GM23338 (cell line): ENCODE results near the gene SLC25A25. TPM values are rescaled to one million over a fixed set of nuclear protein-coding genes. Genes with fewer than 3 reads are reported as not detected.

Source experiments
- ATAC-seq: fragments of 200-7000 bp; cut with Tn5 transposase; 3 replicates; pipeline ENCODE4 v1.9.1; 2020
- DNase-seq: peaks from one replicate; pipeline ENCODE4 v3.0.0-alpha.2; 2015; ENCODE audit warnings: low spot score
- H2AFZ ChIP-seq: fragments of 200-600 bp; sonication (generic); 2 replicates; pipeline ENCODE4 v1.8.0; 2016; ENCODE audit warnings: antibody characterized with exemption, mild to moderate bottlenecking, moderate library complexity
- H3F3A ChIP-seq: fragments of 200-600 bp; sonication (generic); replicated peaks from 2 replicates; pipeline ENCODE4 v1.8.0; 2017; ENCODE audit warnings: antibody characterized with exemption, mixed run types, low read depth
- H3K27ac ChIP-seq: fragments of 200-600 bp; sonication (generic); 2 replicates; pipeline ENCODE4 v1.6.1; 2016; ENCODE audit warnings: low read depth
- H3K27me3 ChIP-seq: fragments of 200-600 bp; sonication (generic); 2 replicates; pipeline ENCODE4 v1.8.0; 2016; ENCODE audit warnings: mild to moderate bottlenecking, mixed run types, moderate library complexity; ENCODE audit not compliant: insufficient read depth
- H3K36me3 ChIP-seq: fragments of 200-600 bp; sonication (generic); 2 replicates; pipeline ENCODE4 v1.8.0; 2016; ENCODE audit warnings: mild to moderate bottlenecking; ENCODE audit not compliant: insufficient read depth
- H3K4me1 ChIP-seq: fragments of 200-600 bp; sonication (generic); 2 replicates; pipeline ENCODE4 v1.8.0; 2016; ENCODE audit warnings: mild to moderate bottlenecking, moderate library complexity; ENCODE audit not compliant: insufficient read depth
- H3K4me2 ChIP-seq: fragments of 200-600 bp; sonication (generic); 2 replicates; pipeline ENCODE4 v1.7.1; 2017; ENCODE audit warnings: mixed run types
- H3K4me3 ChIP-seq: fragments of 200-600 bp; sonication (generic); 2 replicates; pipeline ENCODE4 v1.6.1; 2016; ENCODE audit warnings: mixed run types
- H3K79me2 ChIP-seq: fragments of 200-600 bp; sonication (generic); replicated peaks from 2 replicates; pipeline ENCODE4 v1.8.0; 2017; ENCODE audit warnings: mild to moderate bottlenecking; ENCODE audit not compliant: insufficient read depth
- H3K9me2 ChIP-seq: fragments of 200-600 bp; sonication (generic); 2 replicates; pipeline ENCODE4 v1.8.0; 2017; ENCODE audit not compliant: insufficient read depth
- H4K20me1 ChIP-seq: fragments of 200-600 bp; sonication (generic); replicated peaks from 2 replicates; pipeline ENCODE4 v1.8.0; 2017; ENCODE audit warnings: mild to moderate bottlenecking; ENCODE audit not compliant: insufficient read depth
- H3K27ac Mint-ChIP-seq: 2 replicates; pipeline ENCODE4 v1.8.0; 2020; ENCODE audit warnings: inconsistent platforms, mild to moderate bottlenecking, moderate library complexity, mixed read lengths
- H3K27me3 Mint-ChIP-seq: 3 replicates; pipeline ENCODE4 v1.8.0; 2022; ENCODE audit warnings: low read depth, mild to moderate bottlenecking, moderate library complexity, mixed read lengths, inconsistent platforms; ENCODE audit not compliant: insufficient read depth, poor library complexity
- H3K36me3 Mint-ChIP-seq: 3 replicates; pipeline ENCODE4 v1.8.0; 2021; ENCODE audit warnings: low read depth, mild to moderate bottlenecking, inconsistent platforms, moderate library complexity, mixed read lengths
- H3K4me1 Mint-ChIP-seq: 3 replicates; pipeline ENCODE4 v1.8.0; 2020; ENCODE audit warnings: mild to moderate bottlenecking, inconsistent platforms, mixed read lengths
- H3K4me3 Mint-ChIP-seq: 3 replicates; pipeline ENCODE4 v1.8.0; 2021; ENCODE audit warnings: moderate library complexity, mild to moderate bottlenecking, inconsistent platforms, mixed read lengths
- H3K9me3 Mint-ChIP-seq: 3 replicates; pipeline ENCODE4 v1.8.0; 2020; ENCODE audit warnings: moderate library complexity, mild to moderate bottlenecking, inconsistent platforms, mixed read lengths
- CREB1 ChIP-seq: fragments of 250-450 bp; sonication (Bioruptor Pico); IDR thresholded peaks from 2 replicates; pipeline ENCODE4 v1.5.0; 2020; ENCODE audit warnings: low read depth, mild to moderate bottlenecking, moderate library complexity
- CTCF ChIP-seq, 2 experiments: fragments of 200-600 bp in 1 of 2; sonication (generic) in 1 of 2; conservative IDR thresholded peaks; 2 replicates each; pipeline versions ENCODE4 v1.5.1 to v1.6.1; 2016 to 2017; ENCODE audit warnings: antibody characterized with exemption in 2 of 2, low read depth in 2 of 2, mild to moderate bottlenecking in 2 of 2, moderate library complexity in 1 of 2
- EZH2 ChIP-seq: fragments of 200-600 bp; sonication (generic); IDR thresholded peaks from one replicate; pipeline ENCODE4 v1.8.0; 2017; ENCODE audit warnings: antibody characterized with exemption, mild to moderate bottlenecking, low read depth; ENCODE audit not compliant: unreplicated experiment
- EZH2phosphoT487 ChIP-seq: fragments of 200-600 bp; sonication (generic); IDR thresholded peaks from one replicate; pipeline ENCODE4 v1.8.1; 2018; ENCODE audit warnings: antibody characterized with exemption; ENCODE audit not compliant: unreplicated experiment
- JUNB ChIP-seq: IDR thresholded peaks from one replicate; pipeline ENCODE4 v1.6.1; 2016; ENCODE audit warnings: antibody characterized with exemption; ENCODE audit not compliant: unreplicated experiment
- NANOG ChIP-seq: IDR thresholded peaks from 2 replicates; pipeline ENCODE4 v1.6.1; 2016; ENCODE audit warnings: antibody characterized with exemption, borderline replicate concordance
- POLR2AphosphoS5 ChIP-seq: IDR thresholded peaks from 2 replicates; pipeline ENCODE4 v1.6.1; 2016; ENCODE audit warnings: antibody characterized with exemption, low read depth
- ZNF114 ChIP-seq: fragments of 250-450 bp; sonication (Bioruptor Pico); IDR thresholded peaks from 2 replicates; pipeline ENCODE4 v1.5.0; 2020; ENCODE audit warnings: mild to moderate bottlenecking, moderate library complexity
- ZNF462 ChIP-seq: fragments of 250-450 bp; sonication (Bioruptor Pico); IDR thresholded peaks from 2 replicates; pipeline ENCODE4 v1.5.0; 2020; ENCODE audit warnings: mild to moderate bottlenecking, moderate library complexity
- polyA plus RNA-seq: library from polyadenylated mRNA; unstranded; fragments of >200 nt; fragmentation: Nextera tagmentation; extraction: Ambion mirVana; gene quantifications from 2 replicates; pipeline ENCODE4 v1.2.1, GENCODE V29; 2016
- total RNA-seq: library from RNA; depleted of rRNA; stranded (reverse); fragments of >200 nt; shearing (Covaris generic); gene quantifications from 2 replicates; pipeline ENCODE4 v1.2.3, GENCODE V29; 2014

Gene SLC25A25
- total and polyA plus RNA-seq, 2 experiments from 2014 or later, result 7.1 to 27.0 TPM

DNA sequence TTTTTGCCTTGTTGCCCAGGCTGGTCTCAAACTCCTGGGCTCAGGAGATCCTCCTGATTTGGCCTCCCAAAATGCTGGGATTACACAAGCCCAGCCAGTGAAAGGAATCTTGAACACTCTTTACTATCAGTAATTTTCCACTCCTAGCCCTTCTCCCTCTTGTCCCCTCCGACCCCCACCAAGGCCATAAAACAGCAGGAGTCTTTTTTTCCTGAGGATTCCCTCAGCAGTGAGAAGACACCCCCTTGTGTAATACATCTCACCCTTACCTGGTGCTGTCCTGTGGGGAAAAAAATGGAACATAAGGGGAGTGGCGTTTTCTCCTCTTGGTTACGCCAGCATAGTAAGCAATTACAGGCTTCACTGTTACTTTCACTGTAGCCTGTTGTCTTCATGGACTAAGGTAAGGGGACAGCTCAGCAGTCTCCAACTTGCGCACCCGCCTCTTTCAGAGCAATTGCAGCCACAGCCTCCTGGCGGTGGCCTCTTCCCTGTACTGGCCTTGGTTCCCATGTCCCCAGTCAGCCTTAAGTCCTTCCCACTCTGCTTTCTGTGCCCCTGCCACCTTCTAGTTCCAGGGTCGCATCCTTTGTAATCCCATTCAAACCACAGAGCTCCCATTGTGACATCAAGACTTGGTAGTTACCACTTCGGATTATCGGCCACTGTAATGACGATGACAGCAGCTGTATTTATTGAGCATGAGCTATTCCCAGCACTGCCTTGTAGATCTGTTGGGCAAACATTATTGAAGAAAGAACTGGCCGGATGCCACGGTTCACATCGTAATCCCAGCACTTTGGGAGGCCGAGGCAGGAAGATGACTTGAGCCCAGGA lies 10.9 kb upstream of the SLC25A25 start:
- no peaks in the 10 kb centered on the region for H3K36me3 ChIP-seq
- Mint-ChIP-seq H3K27ac (no peak overlapping the region), H3K27me3 (peaks cover 10% of the 10 kb centered on the region), H3K9me3 (no peaks in the 10 kb centered on the region), H3K4me3 (no peak overlapping the region), H3K36me3 (no peaks in the 10 kb centered on the region), H3K4me1 (peaks cover 30% of the 10 kb centered on the region)
- no peaks in the 10 kb centered on the region for H3K27me3 ChIP-seq
- H2AFZ ChIP-seq, result peak overlapping the region; percentile 78
- TF ChIP-seq EZH2 (no peak), CREB1 (CRISPR knock-in tag) (no peak), CTCF (conservative IDR thresholded peaks at IDR 0.05; ENCODE audit: low read depth in 2 of 2) (peak in 1 of 2 experiments; percentile 17; a peak in 1 of 4 replicates)
- H3K27ac ChIP-seq, result no peak overlapping the region
- peak; percentile 45 for DNase-seq
- H3F3A ChIP-seq, result peaks cover 5% of the 10 kb centered on the region
- no peaks in the 10 kb centered on the region for H4K20me1 ChIP-seq
- peak; percentile 49 for ATAC-seq
- no peak overlapping the region for H3K4me2 ChIP-seq
- peaks cover 18% of the 10 kb centered on the region for H3K4me1 ChIP-seq
- H3K9me2 ChIP-seq, result no peaks in the 10 kb centered on the region
- no peaks in the 10 kb centered on the region for H3K79me2 ChIP-seq
- no peak overlapping the region for H3K4me3 ChIP-seq

GRCh38 chr9:128057724-128058409 lies 10.2 kb upstream of the SLC25A25 start:
- H3K9me3 Mint-ChIP-seq, result no peaks in the 10 kb centered on the region
- no peak overlapping the region for H3K4me3 Mint-ChIP-seq
- Histone ChIP-seq H3F3A (peaks cover 5% of the 10 kb centered on the region), H3K27me3 (no peaks in the 10 kb centered on the region), H3K4me3 (no peak overlapping the region), H3K9me2 (no peaks in the 10 kb centered on the region), H3K4me1 (peaks cover 18% of the 10 kb centered on the region), H3K27ac (no peak overlapping the region), H3K79me2 (no peaks in the 10 kb centered on the region), H3K4me2 (no peak overlapping the region), H3K36me3 (no peaks in the 10 kb centered on the region), H2AFZ (peak overlapping the region; percentile 78), H4K20me1 (no peaks in the 10 kb centered on the region)
- DNase-seq (no peak), ATAC-seq (no peak)
- H3K36me3 Mint-ChIP-seq, result no peaks in the 10 kb centered on the region
- H3K27me3 Mint-ChIP-seq, result peaks cover 10% of the 10 kb centered on the region
- H3K4me1 Mint-ChIP-seq, result peaks cover 30% of the 10 kb centered on the region
- no peak overlapping the region for H3K27ac Mint-ChIP-seq
- TF ChIP-seq JUNB (no peak), CTCF (conservative IDR thresholded peaks at IDR 0.05; ENCODE audit: low read depth in 2 of 2) (no peak), CREB1 (CRISPR knock-in tag) (no peak), POLR2AphosphoS5 (no peak), EZH2phosphoT487 (no peak), EZH2 (no peak), NANOG (no peak), ZNF462 (no peak), ZNF114 (CRISPR knock-in tag) (no peak)
